ENCODE results near the gene SHC3.

SHC3 gene

GRCh38 chr9:89010056-89010455 is 168.6 kb downstream of the SHC3 start:
- no peak overlapping the region for H3K27ac ChIP-seq (ENCODE audit: low read depth, low read length)
- H3K9ac ChIP-seq (ENCODE audit: low read length), result no peak overlapping the region
- H3K9me3 ChIP-seq (ENCODE audit: control insufficient read depth, insufficient read depth, low read depth, low read length), result no peaks in the 10 kb centered on the region
- no peak overlapping the region for H3K4me3 ChIP-seq (ENCODE audit: low read depth, low read length)
- no peaks in the 10 kb centered on the region for H3K27me3 ChIP-seq (ENCODE audit: control insufficient read depth, insufficient read depth, low read length)
- H3K4me1 ChIP-seq (ENCODE audit: control insufficient read depth, insufficient read depth, low read length), result peaks cover 11% of the 10 kb centered on the region
- H3K36me3 ChIP-seq (ENCODE audit: control insufficient read depth, insufficient read depth, low read length), result no peaks in the 10 kb centered on the region

DNA sequence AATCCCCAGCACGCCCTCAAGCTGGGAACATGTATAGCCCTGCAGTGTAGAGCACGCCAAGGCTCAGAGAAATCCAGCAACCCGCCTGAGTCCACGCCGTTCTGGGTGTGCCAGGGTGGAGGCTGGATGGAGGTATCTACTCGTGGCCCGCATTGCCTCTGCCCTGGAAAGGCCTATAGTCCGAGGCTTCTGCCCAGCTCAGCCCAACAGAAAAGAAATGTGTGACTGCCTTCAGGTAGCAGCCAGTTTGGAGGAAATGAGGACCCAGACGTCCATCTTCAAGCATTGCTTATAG is 169.1 kb downstream of the SHC3 start:
- H3K4me3 ChIP-seq (ENCODE audit: low read depth, low read length), result no peak overlapping the region
- H3K27me3 ChIP-seq (ENCODE audit: control insufficient read depth, insufficient read depth, low read length), result no peaks in the 10 kb centered on the region
- H3K27ac ChIP-seq (ENCODE audit: low read depth, low read length), result no peak overlapping the region
- peaks cover 11% of the 10 kb centered on the region for H3K4me1 ChIP-seq (ENCODE audit: control insufficient read depth, insufficient read depth, low read length)
- no peaks in the 10 kb centered on the region for H3K9me3 ChIP-seq (ENCODE audit: control insufficient read depth, insufficient read depth, low read depth, low read length)
- no peak overlapping the region for H3K9ac ChIP-seq (ENCODE audit: low read length)
- H3K36me3 ChIP-seq (ENCODE audit: control insufficient read depth, insufficient read depth, low read length), result no peaks in the 10 kb centered on the region

- H3K4me1 ChIP-seq (ENCODE audit: control insufficient read depth, insufficient read depth, low read length), result peaks cover 11% of the 10 kb centered on the region
- no peaks in the 10 kb centered on the region for H3K9me3 ChIP-seq (ENCODE audit: control insufficient read depth, insufficient read depth, low read depth, low read length)
- no peak overlapping the region for H3K9ac ChIP-seq (ENCODE audit: low read length)
- H3K4me3 ChIP-seq (ENCODE audit: low read depth, low read length), result no peak overlapping the region
- no peaks in the 10 kb centered on the region for H3K36me3 ChIP-seq (ENCODE audit: control insufficient read depth, insufficient read depth, low read length)
- H3K27me3 ChIP-seq (ENCODE audit: control insufficient read depth, insufficient read depth, low read length), result no peaks in the 10 kb centered on the region
- H3K27ac ChIP-seq (ENCODE audit: low read depth, low read length), result no peak overlapping the region
Observed at GRCh38 chr9:89008744-89009545, 169.7 kb downstream of the SHC3 start.

GRCh38 chr9:89008055-89008743 is 170.4 kb downstream of the SHC3 start:
- Histone ChIP-seq H3K27ac (ENCODE audit: low read depth, low read length) (no peak overlapping the region), H3K36me3 (ENCODE audit: control insufficient read depth, insufficient read depth, low read length) (no peaks in the 10 kb centered on the region), H3K9me3 (ENCODE audit: control insufficient read depth, insufficient read depth, low read depth, low read length) (no peaks in the 10 kb centered on the region), H3K4me3 (ENCODE audit: low read depth, low read length) (no peak overlapping the region), H3K27me3 (ENCODE audit: control insufficient read depth, insufficient read depth, low read length) (no peaks in the 10 kb centered on the region), H3K4me1 (ENCODE audit: control insufficient read depth, insufficient read depth, low read length) (peaks cover 11% of the 10 kb centered on the region), H3K9ac (ENCODE audit: low read length) (no peak overlapping the region)

GRCh38 chr9:89006996-89007967 is 171.3 kb downstream of the SHC3 start:
- Histone ChIP-seq H3K4me3 (ENCODE audit: low read depth, low read length) (no peak overlapping the region), H3K9me3 (ENCODE audit: control insufficient read depth, insufficient read depth, low read depth, low read length) (no peaks in the 10 kb centered on the region), H3K27me3 (ENCODE audit: control insufficient read depth, insufficient read depth, low read length) (no peaks in the 10 kb centered on the region), H3K4me1 (ENCODE audit: control insufficient read depth, insufficient read depth, low read length) (peaks cover 7% of the 10 kb centered on the region; the same call in 1 of the 2 replicates), H3K9ac (ENCODE audit: low read length) (no peak overlapping the region), H3K36me3 (ENCODE audit: control insufficient read depth, insufficient read depth, low read length) (peaks cover 9% of the 10 kb centered on the region), H3K27ac (ENCODE audit: low read depth, low read length) (no peak overlapping the region)

DNA sequence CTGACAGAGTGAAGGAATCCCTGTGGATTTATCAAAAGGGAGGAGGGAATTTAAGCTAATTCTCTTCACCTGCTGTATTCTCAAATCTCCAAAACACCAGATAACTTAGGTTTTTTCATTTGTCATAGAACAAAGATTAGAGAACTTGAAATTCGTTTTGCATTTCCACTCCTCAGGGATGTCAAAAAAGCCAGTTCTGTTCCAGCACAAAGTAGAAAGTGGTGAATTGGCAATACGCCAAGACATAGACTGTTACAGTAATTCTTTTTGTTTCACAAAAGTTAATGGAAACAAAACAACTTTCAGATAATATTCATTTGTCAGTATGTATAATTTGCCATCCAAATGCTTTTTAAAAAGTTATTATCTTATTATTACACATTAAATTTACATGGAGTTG is 172.4 kb downstream of the SHC3 start:
- no peak overlapping the region for H3K9ac ChIP-seq (ENCODE audit: low read length)

GRCh38 chr9:89005323-89005722 is 173.3 kb downstream of the SHC3 start:
- Histone ChIP-seq H3K9ac (ENCODE audit: low read length) (no peak overlapping the region), H3K4me3 (ENCODE audit: low read depth, low read length) (no peak overlapping the region), H3K27ac (ENCODE audit: low read depth, low read length) (no peak overlapping the region), H3K4me1 (ENCODE audit: control insufficient read depth, insufficient read depth, low read length) (peaks cover 9% of the 10 kb centered on the region), H3K36me3 (ENCODE audit: control insufficient read depth, insufficient read depth, low read length) (peaks cover 19% of the 10 kb centered on the region), H3K27me3 (ENCODE audit: control insufficient read depth, insufficient read depth, low read length) (no peaks in the 10 kb centered on the region), H3K9me3 (ENCODE audit: control insufficient read depth, insufficient read depth, low read depth, low read length) (no peaks in the 10 kb centered on the region)

More for the DNA sequence above, 172.4 kb downstream of the SHC3 start:
- peaks cover 19% of the 10 kb centered on the region for H3K36me3 ChIP-seq (ENCODE audit: control insufficient read depth, insufficient read depth, low read length)
- H3K4me1 ChIP-seq (ENCODE audit: control insufficient read depth, insufficient read depth, low read length), result 0 out of 2 replicates have a peak, but pooled peaks cover 4% of the 10 kb centered on the region
- no peak overlapping the region for H3K27ac ChIP-seq (ENCODE audit: low read depth, low read length)
- no peak overlapping the region for H3K4me3 ChIP-seq (ENCODE audit: low read depth, low read length)
- H3K27me3 ChIP-seq (ENCODE audit: control insufficient read depth, insufficient read depth, low read length), result no peaks in the 10 kb centered on the region
- no peaks in the 10 kb centered on the region for H3K9me3 ChIP-seq (ENCODE audit: control insufficient read depth, insufficient read depth, low read depth, low read length)

DNA sequence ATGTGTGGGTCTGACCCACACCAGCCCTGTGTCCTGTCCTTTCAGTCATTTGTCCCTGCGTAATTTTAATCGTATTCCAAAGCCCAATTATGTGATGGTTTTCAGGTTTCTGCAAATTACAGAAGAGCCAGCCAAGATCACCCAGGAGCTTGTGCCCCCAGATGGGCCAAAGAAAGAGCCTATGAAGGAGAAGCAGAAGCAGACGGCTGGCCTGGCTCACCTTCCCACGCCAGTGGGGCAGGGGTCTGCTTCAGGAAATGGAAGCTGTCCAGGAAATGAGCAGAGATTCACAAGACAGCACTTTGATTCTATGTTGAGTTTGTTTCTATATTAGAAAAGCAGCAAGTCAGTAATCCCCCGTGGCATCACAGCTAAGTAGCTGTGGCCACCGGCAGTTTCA is 175.6 kb downstream of the SHC3 start:
- H3K27me3 ChIP-seq (ENCODE audit: control insufficient read depth, insufficient read depth, low read length), result no peaks in the 10 kb centered on the region

DNA sequence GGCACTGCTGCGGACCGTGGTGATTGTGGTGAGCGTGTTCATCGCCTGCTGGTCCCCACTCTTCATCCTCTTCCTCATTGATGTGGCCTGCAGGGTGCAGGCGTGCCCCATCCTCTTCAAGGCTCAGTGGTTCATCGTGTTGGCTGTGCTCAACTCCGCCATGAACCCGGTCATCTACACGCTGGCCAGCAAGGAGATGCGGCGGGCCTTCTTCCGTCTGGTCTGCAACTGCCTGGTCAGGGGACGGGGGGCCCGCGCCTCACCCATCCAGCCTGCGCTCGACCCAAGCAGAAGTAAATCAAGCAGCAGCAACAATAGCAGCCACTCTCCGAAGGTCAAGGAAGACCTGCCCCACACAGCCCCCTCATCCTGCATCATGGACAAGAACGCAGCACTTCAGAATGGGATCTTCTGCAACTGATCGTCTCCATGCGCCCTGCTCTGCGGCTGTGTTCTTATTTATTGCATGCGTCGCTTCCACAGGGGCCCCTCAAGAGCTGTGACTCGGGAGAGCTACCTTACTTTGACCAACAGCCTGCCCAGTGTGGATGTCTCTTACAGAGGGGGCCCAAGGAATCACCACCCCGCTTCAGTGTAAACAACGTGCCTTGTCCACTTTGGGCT is 176.6 kb downstream of the SHC3 start:
- Histone ChIP-seq H3K4me3 (ENCODE audit: low read depth, low read length) (no peak overlapping the region), H3K27ac (ENCODE audit: low read depth, low read length) (no peak overlapping the region), H3K4me1 (ENCODE audit: control insufficient read depth, insufficient read depth, low read length) (peaks cover 6% of the 10 kb centered on the region), H3K36me3 (ENCODE audit: control insufficient read depth, insufficient read depth, low read length) (peaks cover 23% of the 10 kb centered on the region), H3K9me3 (ENCODE audit: control insufficient read depth, insufficient read depth, low read depth, low read length) (no peaks in the 10 kb centered on the region), H3K9ac (ENCODE audit: low read length) (no peak overlapping the region), H3K27me3 (ENCODE audit: control insufficient read depth, insufficient read depth, low read length) (no peaks in the 10 kb centered on the region)

More for the DNA sequence above, 175.6 kb downstream of the SHC3 start:
- no peak overlapping the region for H3K27ac ChIP-seq (ENCODE audit: low read depth, low read length)
- no peak overlapping the region for H3K4me3 ChIP-seq (ENCODE audit: low read depth, low read length)
- H3K4me1 ChIP-seq (ENCODE audit: control insufficient read depth, insufficient read depth, low read length), result peaks cover 6% of the 10 kb centered on the region
- peaks cover 19% of the 10 kb centered on the region for H3K36me3 ChIP-seq (ENCODE audit: control insufficient read depth, insufficient read depth, low read length)
- no peak overlapping the region for H3K9ac ChIP-seq (ENCODE audit: low read length)
- no peaks in the 10 kb centered on the region for H3K9me3 ChIP-seq (ENCODE audit: control insufficient read depth, insufficient read depth, low read depth, low read length)

DNA sequence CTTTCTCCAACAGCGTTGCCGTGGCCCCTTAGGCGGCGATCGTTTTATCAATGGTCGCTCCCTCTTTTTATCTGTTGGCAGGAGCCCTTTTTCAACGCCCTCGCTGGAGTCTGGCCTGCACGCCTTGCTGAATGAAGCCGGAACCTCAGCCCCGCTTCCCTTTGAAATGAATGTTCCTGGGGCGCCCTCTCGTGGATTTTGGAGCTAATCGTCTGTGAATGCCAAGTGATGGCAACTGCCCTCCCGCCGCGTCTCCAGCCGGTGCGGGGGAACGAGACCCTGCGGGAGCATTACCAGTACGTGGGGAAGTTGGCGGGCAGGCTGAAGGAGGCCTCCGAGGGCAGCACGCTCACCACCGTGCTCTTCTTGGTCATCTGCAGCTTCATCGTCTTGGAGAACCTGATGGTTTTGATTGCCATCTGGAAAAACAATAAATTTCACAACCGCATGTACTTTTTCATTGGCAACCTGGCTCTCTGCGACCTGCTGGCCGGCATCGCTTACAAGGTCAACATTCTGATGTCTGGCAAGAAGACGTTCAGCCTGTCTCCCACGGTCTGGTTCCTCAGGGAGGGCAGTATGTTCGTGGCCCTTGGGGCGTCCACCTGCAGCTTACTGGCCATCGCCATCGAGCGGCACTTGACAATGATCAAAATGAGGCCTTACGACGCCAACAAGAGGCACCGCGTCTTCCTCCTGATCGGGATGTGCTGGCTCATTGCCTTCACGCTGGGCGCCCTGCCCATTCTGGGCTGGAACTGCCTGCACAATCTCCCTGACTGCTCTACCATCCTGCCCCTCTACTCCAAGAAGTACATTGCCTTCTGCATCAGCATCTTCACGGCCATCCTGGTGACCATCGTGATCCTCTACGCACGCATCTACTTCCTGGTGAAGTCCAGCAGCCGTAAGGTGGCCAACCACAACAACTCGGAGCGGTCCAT is 177.4 kb downstream of the SHC3 start:
- H3K4me1 ChIP-seq (ENCODE audit: control insufficient read depth, insufficient read depth, low read length), result peaks cover 6% of the 10 kb centered on the region
- H3K27ac ChIP-seq (ENCODE audit: low read depth, low read length), result no peak overlapping the region
- no peak overlapping the region for H3K9ac ChIP-seq (ENCODE audit: low read length)
- H3K27me3 ChIP-seq (ENCODE audit: control insufficient read depth, insufficient read depth, low read length), result no peaks in the 10 kb centered on the region
- H3K4me3 ChIP-seq (ENCODE audit: low read depth, low read length), result no peak overlapping the region
- no peaks in the 10 kb centered on the region for H3K9me3 ChIP-seq (ENCODE audit: control insufficient read depth, insufficient read depth, low read depth, low read length)
- peaks cover 26% of the 10 kb centered on the region for H3K36me3 ChIP-seq (ENCODE audit: control insufficient read depth, insufficient read depth, low read length)
